Panc1 (cell line): ENCODE results near the gene ESAM.

ENCODE experiments used
- POLR2AphosphoS5 ChIP-seq: IDR thresholded peaks from 2 replicates; pipeline ENCODE4 v1.6.1; 2012; ENCODE audit warnings: mild to moderate bottlenecking, low read depth, low read length, moderate library complexity
- TF ChIP-seq, protein P1 (sequence below): fragments of 450-650 bp; IDR thresholded peaks from 2 replicates; pipeline ENCODE4 v1.5.1; 2017; ENCODE audit warnings: mild to moderate bottlenecking

DNA sequence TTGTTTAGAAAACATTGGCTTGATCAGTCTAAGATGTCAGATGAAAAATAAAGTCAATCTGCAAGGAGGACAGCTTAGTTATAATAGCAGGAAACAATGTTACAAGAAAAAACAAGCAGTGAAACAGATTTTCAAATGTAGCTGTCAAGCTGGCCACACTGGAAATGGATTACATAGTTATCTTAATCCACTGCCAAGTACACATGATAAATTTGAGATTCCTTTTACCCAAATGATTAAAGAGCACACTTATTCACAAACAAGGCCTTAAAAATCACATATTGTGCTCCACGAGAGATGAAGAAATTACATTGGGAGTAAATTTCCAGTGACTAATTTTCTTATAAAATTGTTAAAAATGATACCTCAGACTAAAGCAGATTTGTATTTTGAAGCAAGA is 17.5 kb upstream of the ESAM start:
- TF ChIP-seq, protein P1, sequence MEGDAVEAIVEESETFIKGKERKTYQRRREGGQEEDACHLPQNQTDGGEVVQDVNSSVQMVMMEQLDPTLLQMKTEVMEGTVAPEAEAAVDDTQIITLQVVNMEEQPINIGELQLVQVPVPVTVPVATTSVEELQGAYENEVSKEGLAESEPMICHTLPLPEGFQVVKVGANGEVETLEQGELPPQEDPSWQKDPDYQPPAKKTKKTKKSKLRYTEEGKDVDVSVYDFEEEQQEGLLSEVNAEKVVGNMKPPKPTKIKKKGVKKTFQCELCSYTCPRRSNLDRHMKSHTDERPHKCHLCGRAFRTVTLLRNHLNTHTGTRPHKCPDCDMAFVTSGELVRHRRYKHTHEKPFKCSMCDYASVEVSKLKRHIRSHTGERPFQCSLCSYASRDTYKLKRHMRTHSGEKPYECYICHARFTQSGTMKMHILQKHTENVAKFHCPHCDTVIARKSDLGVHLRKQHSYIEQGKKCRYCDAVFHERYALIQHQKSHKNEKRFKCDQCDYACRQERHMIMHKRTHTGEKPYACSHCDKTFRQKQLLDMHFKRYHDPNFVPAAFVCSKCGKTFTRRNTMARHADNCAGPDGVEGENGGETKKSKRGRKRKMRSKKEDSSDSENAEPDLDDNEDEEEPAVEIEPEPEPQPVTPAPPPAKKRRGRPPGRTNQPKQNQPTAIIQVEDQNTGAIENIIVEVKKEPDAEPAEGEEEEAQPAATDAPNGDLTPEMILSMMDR, result no peak
- no peak for TF ChIP-seq POLR2AphosphoS5
